Left ventricle myocardium inferior (tissue), 1 donor: ENCODE data around the gene GMCL1. TPM values are rescaled to one million over a fixed set of nuclear protein-coding genes. Genes with fewer than 3 reads are reported as not detected.
"Not testable (repeated sequence)": the region's sequence is repeated elsewhere in the genome, so short reads cannot be mapped to it uniquely, and the experiment has no call there.

Experiments
- DNase-seq: peaks from one replicate; pipeline ENCODE4 v3.0.0-alpha.2; 2020
- H3K27ac ChIP-seq: fragments of 200-600 bp; replicated peaks from 2 replicates; pipeline ENCODE4 v1.8.0; 2021
- H3K27me3 ChIP-seq: fragments of 200-600 bp; 2 replicates; pipeline ENCODE4 v1.8.0; 2021; ENCODE audit warnings: low read depth
- H3K36me3 ChIP-seq: fragments of 200-600 bp; 2 replicates; pipeline ENCODE4 v1.8.0; 2021
- H3K4me1 ChIP-seq: fragments of 200-600 bp; 2 replicates; pipeline ENCODE4 v1.8.0; 2021
- H3K4me3 ChIP-seq: fragments of 200-600 bp; 2 replicates; pipeline ENCODE4 v1.8.0; 2021; ENCODE audit warnings: mild to moderate bottlenecking, moderate library complexity
- H3K9me3 ChIP-seq: fragments of 200-600 bp; replicated peaks from 2 replicates; pipeline ENCODE4 v1.8.0; 2021
- intact Hi-C: fragments of 100-400 bp; cut with micrococcal nuclease; formaldehyde crosslinking; loops from one replicate; pipeline ENCODE4 v1.11.0; 2022
- total RNA-seq: library from RNA; stranded (reverse); fragmentation: NEBNext Ultra II Directional; extraction: Animal tissue kit (Norgen Biotek cat#: 25700); gene quantifications from one replicate; pipeline ENCODE4 v1.2.1, GENCODE V29; 2021
- TF ChIP-seq, protein P1 (sequence below): fragments of 200-600 bp; IDR thresholded peaks from 2 replicates; pipeline ENCODE4 v1.8.0; 2021; ENCODE audit warnings: antibody characterized with exemption, mild to moderate bottlenecking, borderline replicate concordance
- donor health status: DM: no; HTN: yes; CAD: no; lungs with severe emphysema.

Gene GMCL1
- total RNA-seq, 1 donor from 2014 or later = 5.3 TPM

- intact Hi-C loops = no loop called here
- no peak for DNase-seq
- H3K4me3 ChIP-seq = peak overlapping the region; percentile 50
- no peaks in the 10 kb centered on the region for H3K27me3 ChIP-seq
- peaks cover 22% of the 10 kb centered on the region for H3K4me1 ChIP-seq
- H3K36me3 ChIP-seq = no peaks in the 10 kb centered on the region
- peak overlapping the region; percentile 47 for H3K27ac ChIP-seq
- no peaks in the 10 kb centered on the region for H3K9me3 ChIP-seq
- TF ChIP-seq, protein P1, sequence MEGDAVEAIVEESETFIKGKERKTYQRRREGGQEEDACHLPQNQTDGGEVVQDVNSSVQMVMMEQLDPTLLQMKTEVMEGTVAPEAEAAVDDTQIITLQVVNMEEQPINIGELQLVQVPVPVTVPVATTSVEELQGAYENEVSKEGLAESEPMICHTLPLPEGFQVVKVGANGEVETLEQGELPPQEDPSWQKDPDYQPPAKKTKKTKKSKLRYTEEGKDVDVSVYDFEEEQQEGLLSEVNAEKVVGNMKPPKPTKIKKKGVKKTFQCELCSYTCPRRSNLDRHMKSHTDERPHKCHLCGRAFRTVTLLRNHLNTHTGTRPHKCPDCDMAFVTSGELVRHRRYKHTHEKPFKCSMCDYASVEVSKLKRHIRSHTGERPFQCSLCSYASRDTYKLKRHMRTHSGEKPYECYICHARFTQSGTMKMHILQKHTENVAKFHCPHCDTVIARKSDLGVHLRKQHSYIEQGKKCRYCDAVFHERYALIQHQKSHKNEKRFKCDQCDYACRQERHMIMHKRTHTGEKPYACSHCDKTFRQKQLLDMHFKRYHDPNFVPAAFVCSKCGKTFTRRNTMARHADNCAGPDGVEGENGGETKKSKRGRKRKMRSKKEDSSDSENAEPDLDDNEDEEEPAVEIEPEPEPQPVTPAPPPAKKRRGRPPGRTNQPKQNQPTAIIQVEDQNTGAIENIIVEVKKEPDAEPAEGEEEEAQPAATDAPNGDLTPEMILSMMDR = no peak
Measured at GRCh38 chr2:69798909-69799526, 30.4 kb upstream of the GMCL1 start.

DNA sequence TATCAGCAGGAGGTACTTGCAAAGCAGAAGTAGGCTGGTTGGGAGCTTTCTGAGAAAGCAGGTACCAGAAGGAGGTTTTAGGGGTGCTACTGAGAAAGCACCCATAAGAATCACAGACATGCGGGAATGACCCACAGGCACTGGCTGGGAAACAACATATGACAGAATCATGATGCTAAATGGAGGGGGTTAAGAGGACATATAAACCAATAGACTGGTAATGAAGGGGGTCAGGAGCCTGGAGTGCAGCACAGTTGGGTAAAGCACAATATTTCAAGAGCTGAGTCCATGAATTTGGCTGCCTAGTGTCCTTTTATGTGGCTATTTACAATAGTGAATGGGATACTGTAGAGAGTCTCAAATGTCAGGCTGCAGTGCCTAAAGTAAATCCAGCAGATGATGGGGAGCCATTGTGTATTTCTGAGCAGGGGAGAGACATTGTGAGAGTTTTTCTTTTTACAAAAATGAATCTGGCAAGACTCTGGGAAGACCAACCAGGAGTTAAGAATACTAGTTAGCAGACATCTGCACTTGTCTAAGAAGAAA is 27.6 kb upstream of the GMCL1 start:
- DNase-seq = no peak
- Histone ChIP-seq H3K4me3 (no peak overlapping the region), H3K36me3 (peaks cover 17% of the 10 kb centered on the region), H3K4me1 (peaks cover 22% of the 10 kb centered on the region), H3K9me3 (no peaks in the 10 kb centered on the region), H3K27me3 (no peaks in the 10 kb centered on the region), H3K27ac (no peak overlapping the region)
- intact Hi-C loops = no loop called here
- TF ChIP-seq, protein P1 = no peak

DNA sequence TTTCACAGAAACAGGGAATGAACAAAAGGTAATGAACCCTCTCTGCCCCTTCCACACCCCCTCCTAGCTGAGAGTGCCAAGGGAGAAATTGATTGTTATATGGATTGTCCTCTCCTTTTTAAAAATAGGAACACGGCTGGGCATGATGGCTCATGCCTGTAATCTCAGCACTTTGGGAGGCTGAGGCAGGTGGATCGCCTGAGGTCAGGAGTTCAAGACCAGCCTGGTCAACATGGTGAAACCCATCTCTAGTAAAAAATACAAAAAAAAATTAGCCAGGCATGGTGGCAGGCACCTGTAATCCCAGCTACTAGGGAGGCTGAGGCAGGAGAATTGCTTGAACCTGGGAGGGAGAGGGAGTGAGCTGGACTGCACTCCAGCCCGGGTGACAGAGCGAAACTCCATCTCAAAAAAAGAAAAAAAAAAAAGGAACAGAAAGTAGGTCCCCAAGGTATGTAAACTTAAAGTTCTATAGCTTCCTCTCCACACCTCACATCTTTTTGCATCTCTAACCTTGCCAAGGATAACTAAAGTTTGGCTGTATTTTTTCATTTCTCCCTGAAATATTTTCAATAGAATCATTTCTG is 26.6 kb upstream of the GMCL1 start:
- Histone ChIP-seq H3K4me1 (peaks cover 19% of the 10 kb centered on the region), H3K36me3 (peaks cover 27% of the 10 kb centered on the region)
- H3K9me3 ChIP-seq, H3K27me3 ChIP-seq, H3K27ac ChIP-seq, DNase-seq, H3K4me3 ChIP-seq, intact Hi-C loops: not testable (repeated sequence)

DNA sequence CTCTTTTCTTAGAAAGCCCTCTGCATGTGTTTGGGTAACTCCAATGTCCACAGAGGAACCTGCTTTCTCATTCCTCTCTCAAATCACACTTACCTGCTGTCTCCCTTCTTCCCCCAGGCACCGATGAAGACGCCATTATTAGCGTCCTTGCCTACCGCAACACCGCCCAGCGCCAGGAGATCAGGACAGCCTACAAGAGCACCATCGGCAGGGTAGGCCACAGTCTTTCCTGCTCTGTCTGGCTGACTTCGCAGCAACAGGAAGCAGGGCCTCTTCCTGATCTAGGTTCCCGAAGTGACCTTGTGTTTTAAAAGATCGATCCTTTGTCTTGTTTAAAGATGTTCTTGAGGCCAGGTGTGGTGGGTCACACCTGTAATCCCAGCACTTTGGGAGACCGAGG is 25.0 kb upstream of the GMCL1 start:
- Histone ChIP-seq H3K27me3 (no peaks in the 10 kb centered on the region), H3K27ac (no peak overlapping the region), H3K36me3 (peaks cover 42% of the 10 kb centered on the region), H3K9me3 (no peaks in the 10 kb centered on the region), H3K4me1 (peaks cover 4% of the 10 kb centered on the region), H3K4me3 (no peak overlapping the region)
- TF ChIP-seq, protein P1 = no peak
- no peak for DNase-seq
- intact Hi-C loops = no loop called here

DNA sequence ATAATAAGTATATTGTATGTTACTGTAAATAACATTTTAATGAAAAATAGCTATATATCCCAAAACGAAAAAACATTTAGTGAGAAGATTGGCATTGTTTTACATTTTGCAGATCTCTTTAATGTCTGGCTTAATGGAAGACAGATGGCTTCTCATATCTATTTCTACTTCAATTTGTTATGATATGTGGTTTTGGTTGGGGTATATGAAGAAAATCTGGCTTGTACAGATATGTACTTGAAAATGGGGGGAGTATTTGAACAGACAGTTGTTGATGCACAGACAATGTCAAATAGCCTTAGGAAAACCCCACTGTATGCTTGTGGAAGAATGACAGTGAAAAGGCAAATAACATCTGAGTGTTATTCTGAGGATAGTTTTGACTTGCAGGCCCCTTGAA is 23.6 kb upstream of the GMCL1 start:
- TF ChIP-seq, protein P1 = no peak
- intact Hi-C loops = no loop called here
- Histone ChIP-seq H3K4me1 (no peaks in the 10 kb centered on the region), H3K9me3 (no peaks in the 10 kb centered on the region), H3K36me3 (peaks cover 57% of the 10 kb centered on the region), H3K27ac (no peak overlapping the region), H3K4me3 (no peak overlapping the region), H3K27me3 (no peaks in the 10 kb centered on the region)
- DNase-seq = no peak
